Aorta (tissue), 5 donors: ENCODE results near the gene AKNA. TPM values are rescaled to one million over a fixed set of nuclear protein-coding genes. Genes with fewer than 3 reads are reported as not detected.

Experiments
- ATAC-seq: fragments of 200-7000 bp; cut with Tn5 transposase; one replicate; pipeline ENCODE4 v1.9.1; 2022; ENCODE audit warnings: moderate library complexity; ENCODE audit not compliant: low FRiP score
- DNase-seq, 2 donors: peaks; one replicate each; pipeline ENCODE4 v3.0.0-alpha.2; 2020
- H3K27ac ChIP-seq, 2 donors: one replicate each; pipeline ENCODE4 v1.5.1; 2013; ENCODE audit warnings: low read length in 2 of 2, mild to moderate bottlenecking in 2 of 2, moderate library complexity in 2 of 2, control low read depth in 1 of 2, inconsistent platforms in 1 of 2, low read depth in 1 of 2
- H3K27me3 ChIP-seq, 2 donors: one replicate each; pipeline ENCODE4 v1.6.1; 2013; ENCODE audit warnings: control low read depth in 1 of 2, low read length in 1 of 2, mild to moderate bottlenecking in 1 of 2, moderate library complexity in 1 of 2; ENCODE audit not compliant: insufficient read depth in 2 of 2, control insufficient read depth in 1 of 2
- H3K36me3 ChIP-seq, 2 donors: one replicate each; pipeline ENCODE4 v1.6.1; 2013; ENCODE audit warnings: control low read depth in 1 of 2, low read length in 1 of 2, mild to moderate bottlenecking in 1 of 2; ENCODE audit not compliant: insufficient read depth in 2 of 2, control insufficient read depth in 1 of 2
- H3K4me1 ChIP-seq, 2 donors: one replicate each; pipeline ENCODE4 v1.6.1; 2013; ENCODE audit warnings: low read length in 2 of 2, control low read depth in 1 of 2, mild to moderate bottlenecking in 1 of 2, moderate library complexity in 1 of 2; ENCODE audit not compliant: insufficient read depth in 2 of 2, control insufficient read depth in 1 of 2
- H3K4me3 ChIP-seq, 2 donors: one replicate each; pipeline ENCODE4 v1.5.1; 2013; ENCODE audit warnings: low read length in 2 of 2, control low read depth in 1 of 2, mild to moderate bottlenecking in 1 of 2
- H3K9me3 ChIP-seq: one replicate; pipeline ENCODE4 v1.6.1; 2013; ENCODE audit warnings: mild to moderate bottlenecking, low read length; ENCODE audit not compliant: control insufficient read depth
- WGBS, 2 donors: extraction: QIAGEN DNeasy Blood & Tissue Kit; methylation state at CpG; one replicate each; pipeline ENCODE4 v1.1.7; 2013; 5-methylcytosine and 5-hydroxymethylcytosine counted together
- intact Hi-C, 2 donors: fragments of 100-400 bp; cut with DNase I; formaldehyde crosslinking; loops; one replicate each; pipeline versions ENCODE4 v1.14.2 to v1.15.0; 2022
- polyA plus RNA-seq, 2 donors: library from polyadenylated mRNA; stranded (reverse); fragments of 200-250 nt; gene quantifications; one replicate each; pipeline ENCODE4 v1.2.3, GENCODE V29; 2013
- total RNA-seq, 2 donors: library from RNA; stranded (reverse); fragmentation: NEBNext Ultra II Directional; extraction: Animal tissue kit (Norgen Biotek cat#: 25700); gene quantifications; one replicate each; pipeline ENCODE4 v1.2.1, GENCODE V29; 2021
- donor health status: healthy with polysubstance abuse.
- donor health status: Bipolar disorder and iron deficiency.
- donor health status: DM: no; HTN: no; CAD: no.
- donor health status: DM: no; HTN: no; CAD: no.
- donor health status: DM: yes; HTN: yes; CAD: no.

AKNA gene
- total and polyA plus RNA-seq, 4 donors = 11.9 to 56.0 (median 32.0) TPM

- Histone ChIP-seq H3K27me3 (no peaks in the 10 kb centered on the region), H3K27ac (no peak overlapping the region), H3K9me3 (no peaks in the 10 kb centered on the region), H3K4me1 (peaks cover 0 to 2% of the 10 kb centered on the region in 2 donors), H3K4me3 (no peak overlapping the region), H3K36me3 (no peaks in the 10 kb centered on the region)
- intact Hi-C loops = no loop called here
- ATAC-seq = no peak
- no peak for DNase-seq
- WGBS, 2 donors = 87 to 92% methylated on average over 5 of the region's 5 CpGs
These were observed 8.0 kb upstream of the AKNA start for GRCh38 chr9:114395768-114396167.

GRCh38 chr9:114395334-114395617 lies 7.5 kb upstream of the AKNA start:
- intact Hi-C loops = no loop called here

GRCh38 chr9:114394523-114395333 lies 6.9 kb upstream of the AKNA start:
- peak overlapping the region in 1 of 2 donors; percentile 59 for H3K27ac ChIP-seq
- no peaks in the 10 kb centered on the region for H3K36me3 ChIP-seq
- peaks cover 0 to 2% of the 10 kb centered on the region in 2 donors for H3K4me1 ChIP-seq
- 22 to 23% methylated on average over 7 of the region's 7 CpGs for WGBS, 2 donors
- no peak for ATAC-seq
- no peaks in the 10 kb centered on the region for H3K27me3 ChIP-seq
- intact Hi-C loops = no loop called here
- no peak overlapping the region for H3K4me3 ChIP-seq
- no peaks in the 10 kb centered on the region for H3K9me3 ChIP-seq
- no peak for DNase-seq

More at GRCh38 chr9:114395334-114395617, 7.5 kb upstream of the AKNA start:
- Histone ChIP-seq H3K36me3 (no peaks in the 10 kb centered on the region), H3K4me3 (no peak overlapping the region), H3K27ac (peak overlapping the region in 1 of 2 donors; percentile 59), H3K27me3 (no peaks in the 10 kb centered on the region), H3K4me1 (peaks cover 0 to 2% of the 10 kb centered on the region in 2 donors), H3K9me3 (no peaks in the 10 kb centered on the region)
- no peak for ATAC-seq
- WGBS, 2 donors = 15 to 20% methylated on average over 5 of the region's 5 CpGs
- DNase-seq = no peak

- peak overlapping the region in 1 of 2 donors; percentile 66 for H3K27ac ChIP-seq
- no peaks in the 10 kb centered on the region for H3K9me3 ChIP-seq
- intact Hi-C loops = no loop called here
- H3K4me1 ChIP-seq = peaks cover 0 to 2% of the 10 kb centered on the region in 2 donors
- H3K36me3 ChIP-seq = no peaks in the 10 kb centered on the region
- 5 to 6% methylated on average over 3 of the region's 3 CpGs for WGBS, 2 donors
- H3K27me3 ChIP-seq = no peaks in the 10 kb centered on the region
- ATAC-seq = no peak
- no peak overlapping the region for H3K4me3 ChIP-seq
- DNase-seq = no peak
These were observed 4.9 kb upstream of the AKNA start for GRCh38 chr9:114392749-114393112.

GRCh38 chr9:114390952-114391351 lies 3.2 kb upstream of the AKNA start:
- DNase-seq (no peak), ATAC-seq (no peak)
- Histone ChIP-seq H3K9me3 (no peaks in the 10 kb centered on the region), H3K27ac (no peak overlapping the region), H3K36me3 (no peaks in the 10 kb centered on the region), H3K27me3 (no peaks in the 10 kb centered on the region), H3K4me1 (no peaks in the 10 kb centered on the region), H3K4me3 (no peak overlapping the region)
- 87 to 88% methylated on average over 2 of the region's 2 CpGs for WGBS, 2 donors
- intact Hi-C loops = no loop called here

- DNase-seq (no peak), ATAC-seq (no peak)
- H3K36me3 ChIP-seq = no peaks in the 10 kb centered on the region
- H3K27me3 ChIP-seq = no peaks in the 10 kb centered on the region
- intact Hi-C loops = loop anchor here in 1 of 2 donors (5.0 kb wide), 1 partner anchor 42 kb away; no protein-coding TSS in a partner anchor
- no peaks in the 10 kb centered on the region for H3K4me1 ChIP-seq
- H3K9me3 ChIP-seq = no peaks in the 10 kb centered on the region
- WGBS, 2 donors = 73% methylated on average over 7 of the region's 7 CpGs
- no peak overlapping the region for H3K27ac ChIP-seq
- H3K4me3 ChIP-seq = no peak overlapping the region
These were observed 2.0 kb upstream of the AKNA start for GRCh38 chr9:114389612-114390368.

GRCh38 chr9:114388764-114389375 lies 1.1 kb upstream of the AKNA start:
- no peaks in the 10 kb centered on the region for H3K27me3 ChIP-seq
- no peak for ATAC-seq
- H3K9me3 ChIP-seq = no peaks in the 10 kb centered on the region
- no peak for DNase-seq
- no peak overlapping the region for H3K4me3 ChIP-seq
- intact Hi-C loops = loop anchor here in 1 of 2 donors (5.0 kb wide), 1 partner anchor 42 kb away; no protein-coding TSS in a partner anchor
- no peaks in the 10 kb centered on the region for H3K4me1 ChIP-seq
- peak overlapping the region in 1 of 2 donors; percentile 83 for H3K27ac ChIP-seq
- 64 to 72% methylated on average over 8 to 9 of the region's 9 CpGs for WGBS, 2 donors
- no peaks in the 10 kb centered on the region for H3K36me3 ChIP-seq

- Histone ChIP-seq H3K4me3 (no peak overlapping the region), H3K9me3 (no peaks in the 10 kb centered on the region), H3K27me3 (no peaks in the 10 kb centered on the region), H3K36me3 (no peaks in the 10 kb centered on the region), H3K27ac (peak overlapping the region; percentile 20 to 83), H3K4me1 (no peaks in the 10 kb centered on the region)
- intact Hi-C loops = loop anchor here in 1 of 2 donors (5.0 kb wide), 1 partner anchor 41 kb away; no protein-coding TSS in a partner anchor
- WGBS, 2 donors = 42 to 50% methylated on average over 9 of the region's 9 CpGs
- ATAC-seq (no peak), DNase-seq (no peak)
These were observed 538 bp upstream of the AKNA start for GRCh38 chr9:114388357-114388682.
